Measurements from ENCODE around the gene IL32. TPM values are rescaled to one million over a fixed set of nuclear protein-coding genes. Genes with fewer than 3 reads are reported as not detected.
"Not testable (repeated sequence)": the region's sequence is repeated elsewhere in the genome, so short reads cannot be mapped to it uniquely, and the experiment has no call there.

IL32 gene
- total RNA-seq, 1 experiment from 2014 or later, result 4.5 TPM

GRCh38 chr16:3068487-3068886 is 3.0 kb downstream of the IL32 start:
- Histone ChIP-seq H3K27ac (ENCODE audit: low read depth, low read length, poor library complexity, severe bottlenecking) (no peak overlapping the region), H3K36me3 (ENCODE audit: insufficient read depth, low read length, poor library complexity, severe bottlenecking) (no peaks in the 10 kb centered on the region), H3K4me1 (ENCODE audit: insufficient read depth, low read length, poor library complexity, severe bottlenecking) (no peaks in the 10 kb centered on the region), H3K27me3 (replicated peaks; ENCODE audit: insufficient read depth, low read depth, low read length, poor library complexity) (no peaks in the 10 kb centered on the region), H3K9me3 (ENCODE audit: low read depth, low read length, poor library complexity, severe bottlenecking) (no peaks in the 10 kb centered on the region), H3K4me3 (ENCODE audit: low read depth, low read length, poor library complexity, severe bottlenecking) (no peak overlapping the region)
- POLR2A ChIA-PET (ENCODE audit: low non-redundant PET), result no interaction called here
- intact Hi-C loops (cut with micrococcal nuclease; ENCODE audit: unreplicated experiment), result no loop called here
- BruUV-seq (replicated peaks), result no TSS peak
- CTCF ChIA-PET, result no interaction called here
- no peak for DNase-seq (ENCODE audit: low spot score)
- no peak for TF ChIP-seq EZH2 (IDR thresholded peaks at IDR 0.05; ENCODE audit: borderline replicate concordance, low read depth, low read length, poor library complexity, severe bottlenecking)
- TF ChIP-seq CTCF (conservative IDR thresholded peaks at IDR 0.05; ENCODE audit: low read depth, low read length), result no peak

- H3K9me3 ChIP-seq (ENCODE audit: low read depth, low read length, poor library complexity, severe bottlenecking); H3K4me3 ChIP-seq (ENCODE audit: low read depth, low read length, poor library complexity, severe bottlenecking); H3K27me3 ChIP-seq (replicated peaks; ENCODE audit: insufficient read depth, low read depth, low read length, poor library complexity); H3K36me3 ChIP-seq (ENCODE audit: insufficient read depth, low read length, poor library complexity, severe bottlenecking); POLR2A ChIA-PET (ENCODE audit: low non-redundant PET); BruUV-seq (replicated peaks); H3K4me1 ChIP-seq (ENCODE audit: insufficient read depth, low read length, poor library complexity, severe bottlenecking); intact Hi-C loops (cut with micrococcal nuclease; ENCODE audit: unreplicated experiment); H3K27ac ChIP-seq (ENCODE audit: low read depth, low read length, poor library complexity, severe bottlenecking); DNase-seq (ENCODE audit: low spot score); CTCF ChIA-PET: not testable (repeated sequence)
Observed at GRCh38 chr16:3069146-3069545, 3.7 kb downstream of the IL32 start.

GRCh38 chr16:3070608-3071111 is 5.2 kb downstream of the IL32 start:
- intact Hi-C loops (cut with micrococcal nuclease; ENCODE audit: unreplicated experiment), result no loop called here
- Histone ChIP-seq H3K36me3 (ENCODE audit: insufficient read depth, low read length, poor library complexity, severe bottlenecking) (no peaks in the 10 kb centered on the region), H3K4me1 (ENCODE audit: insufficient read depth, low read length, poor library complexity, severe bottlenecking) (no peaks in the 10 kb centered on the region), H3K9me3 (ENCODE audit: low read depth, low read length, poor library complexity, severe bottlenecking) (no peaks in the 10 kb centered on the region), H3K27me3 (replicated peaks; ENCODE audit: insufficient read depth, low read depth, low read length, poor library complexity) (no peaks in the 10 kb centered on the region), H3K27ac (ENCODE audit: low read depth, low read length, poor library complexity, severe bottlenecking) (no peak overlapping the region), H3K4me3 (ENCODE audit: low read depth, low read length, poor library complexity, severe bottlenecking) (no peak overlapping the region)
- POLR2A ChIA-PET (ENCODE audit: low non-redundant PET), result no interaction called here
- TF ChIP-seq EZH2 (IDR thresholded peaks at IDR 0.05; ENCODE audit: borderline replicate concordance, low read depth, low read length, poor library complexity, severe bottlenecking), result no peak
- TF ChIP-seq CTCF (conservative IDR thresholded peaks at IDR 0.05; ENCODE audit: low read depth, low read length), result no peak
- no peak for DNase-seq (ENCODE audit: low spot score)
- CTCF ChIA-PET, result no interaction called here
- BruUV-seq (replicated peaks), result no TSS peak

DNA sequence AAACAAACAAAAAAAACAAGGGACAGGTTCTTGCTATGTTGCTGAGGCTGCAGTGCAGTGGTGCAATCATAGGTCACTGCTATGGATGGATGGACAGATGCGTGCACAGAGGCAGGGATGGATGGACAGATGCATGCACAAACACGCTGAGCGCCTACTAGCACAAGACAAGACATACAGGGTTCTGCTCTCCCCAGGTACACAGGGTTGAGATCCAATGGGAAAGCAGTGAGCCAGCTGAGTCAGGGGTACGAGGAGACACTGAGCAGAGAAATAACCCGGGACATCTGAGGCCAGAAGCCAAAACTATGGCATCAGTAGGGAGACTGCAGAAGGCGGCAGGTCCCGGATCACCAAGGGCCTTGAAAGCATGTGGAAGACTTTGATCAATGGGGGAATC is 6.2 kb downstream of the IL32 start:
- DNase-seq (ENCODE audit: low spot score), result no peak
- intact Hi-C loops (cut with micrococcal nuclease; ENCODE audit: unreplicated experiment), result no loop called here
- ChIA-PET CTCF (no interaction called here), POLR2A (ENCODE audit: low non-redundant PET) (no interaction called here)
- no peaks in the 10 kb centered on the region for H3K4me1 ChIP-seq (ENCODE audit: insufficient read depth, low read length, poor library complexity, severe bottlenecking)
- no peak overlapping the region for H3K27ac ChIP-seq (ENCODE audit: low read depth, low read length, poor library complexity, severe bottlenecking)
- peaks cover 4% of the 10 kb centered on the region for H3K27me3 ChIP-seq (replicated peaks; ENCODE audit: insufficient read depth, low read depth, low read length, poor library complexity)
- TF ChIP-seq EZH2 (IDR thresholded peaks at IDR 0.05; ENCODE audit: borderline replicate concordance, low read depth, low read length, poor library complexity, severe bottlenecking), result no peak
- TF ChIP-seq CTCF (conservative IDR thresholded peaks at IDR 0.05; ENCODE audit: low read depth, low read length), result no peak
- no peaks in the 10 kb centered on the region for H3K9me3 ChIP-seq (ENCODE audit: low read depth, low read length, poor library complexity, severe bottlenecking)
- no TSS peak for BruUV-seq (replicated peaks)
- H3K36me3 ChIP-seq (ENCODE audit: insufficient read depth, low read length, poor library complexity, severe bottlenecking), result no peaks in the 10 kb centered on the region
- H3K4me3 ChIP-seq (ENCODE audit: low read depth, low read length, poor library complexity, severe bottlenecking), result no peak overlapping the region

DNA sequence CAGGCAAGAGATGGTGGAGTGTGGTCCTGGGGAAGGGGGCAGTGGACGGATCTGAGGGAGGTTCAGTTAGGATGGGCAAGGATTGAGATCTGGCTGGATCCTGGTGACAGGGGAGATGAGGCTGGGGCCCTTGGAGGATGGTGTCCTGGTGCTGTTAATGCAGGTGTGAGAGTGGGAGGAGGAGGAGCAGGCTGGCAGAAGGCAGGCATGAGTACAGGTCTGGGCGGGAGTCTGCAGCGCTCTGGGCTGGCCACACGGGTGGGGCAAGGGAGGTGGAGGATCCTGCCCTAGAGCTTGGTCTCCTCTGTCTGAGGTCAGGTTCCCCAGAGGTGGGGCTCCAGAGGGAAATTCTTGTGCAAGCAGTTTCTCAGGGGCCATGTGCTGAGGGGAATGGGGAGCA is 6.7 kb downstream of the IL32 start:
- BruUV-seq (replicated peaks); H3K4me3 ChIP-seq (ENCODE audit: low read depth, low read length, poor library complexity, severe bottlenecking); intact Hi-C loops (cut with micrococcal nuclease; ENCODE audit: unreplicated experiment); POLR2A ChIA-PET (ENCODE audit: low non-redundant PET); CTCF ChIA-PET; DNase-seq (ENCODE audit: low spot score); H3K4me1 ChIP-seq (ENCODE audit: insufficient read depth, low read length, poor library complexity, severe bottlenecking); H3K27me3 ChIP-seq (replicated peaks; ENCODE audit: insufficient read depth, low read depth, low read length, poor library complexity); H3K36me3 ChIP-seq (ENCODE audit: insufficient read depth, low read length, poor library complexity, severe bottlenecking); H3K9me3 ChIP-seq (ENCODE audit: low read depth, low read length, poor library complexity, severe bottlenecking); H3K27ac ChIP-seq (ENCODE audit: low read depth, low read length, poor library complexity, severe bottlenecking): not testable (repeated sequence)

Data from A673 (cell line).